ENCODE measurements around the gene ADAMTS2. TPM values are rescaled to one million over a fixed set of nuclear protein-coding genes. Genes with fewer than 3 reads are reported as not detected.

The ADAMTS2 gene
- total and polyA plus RNA-seq, 2 donors from 2014 or later, result 2.0 to 13.6 TPM

- intact Hi-C loops (cut with DNase I), result no loop called here
- no peaks in the 10 kb centered on the region for H3K36me3 ChIP-seq (ENCODE audit: control insufficient read depth in 2 of 3, insufficient read depth in 3 of 3, low read length in 3 of 3)
- DNase-seq (peak in 1 of 5 donors; percentile 66), FAIRE-seq (no peak)
- no peak overlapping the region for H3K27ac ChIP-seq (ENCODE audit: low read depth in 2 of 2, low read length in 2 of 2)
- H3K4me1 ChIP-seq (ENCODE audit: control insufficient read depth in 2 of 3, insufficient read depth in 2 of 3, low read depth in 1 of 3, low read length in 3 of 3), result no peaks in the 10 kb centered on the region
- H3K9ac ChIP-seq (ENCODE audit: low read length in 3 of 3), result no peak overlapping the region
- no peaks in the 10 kb centered on the region for H3K9me3 ChIP-seq (ENCODE audit: control insufficient read depth in 2 of 3, insufficient read depth in 1 of 3, low read length in 3 of 3)
- TF ChIP-seq CTCF (IDR thresholded peaks at IDR 0.05; ENCODE audit: borderline replicate concordance, extremely low read depth, insufficient read depth), result no peak
- no peaks in the 10 kb centered on the region for H3K27me3 ChIP-seq (ENCODE audit: control insufficient read depth, insufficient read depth, low read length)
- no peak overlapping the region for H3K4me3 ChIP-seq (ENCODE audit: low read length in 3 of 3)
Observed at GRCh38 chr5:179135006-179135405, 210.3 kb downstream of the ADAMTS2 start.

GRCh38 chr5:179134511-179134910 is 210.8 kb downstream of the ADAMTS2 start:
- DNase-seq (peak in 1 of 5 donors; percentile 53), FAIRE-seq (no peak)
- Histone ChIP-seq H3K27me3 (ENCODE audit: control insufficient read depth, insufficient read depth, low read length) (no peaks in the 10 kb centered on the region), H3K9me3 (ENCODE audit: control insufficient read depth in 2 of 3, insufficient read depth in 1 of 3, low read length in 3 of 3) (no peaks in the 10 kb centered on the region), H3K9ac (ENCODE audit: low read length in 3 of 3) (no peak overlapping the region), H3K4me3 (ENCODE audit: low read length in 3 of 3) (no peak overlapping the region), H3K27ac (ENCODE audit: low read depth in 2 of 2, low read length in 2 of 2) (no peak overlapping the region), H3K36me3 (ENCODE audit: control insufficient read depth in 2 of 3, insufficient read depth in 3 of 3, low read length in 3 of 3) (no peaks in the 10 kb centered on the region), H3K4me1 (ENCODE audit: control insufficient read depth in 2 of 3, insufficient read depth in 2 of 3, low read depth in 1 of 3, low read length in 3 of 3) (no peaks in the 10 kb centered on the region)
- intact Hi-C loops (cut with DNase I), result no loop called here
- no peak for TF ChIP-seq CTCF (IDR thresholded peaks at IDR 0.05; ENCODE audit: borderline replicate concordance, extremely low read depth, insufficient read depth)

GRCh38 chr5:179132586-179133355 is 212.5 kb downstream of the ADAMTS2 start:
- Histone ChIP-seq H3K27ac (ENCODE audit: low read depth in 2 of 2, low read length in 2 of 2) (no peak overlapping the region), H3K4me1 (ENCODE audit: control insufficient read depth in 2 of 3, insufficient read depth in 2 of 3, low read depth in 1 of 3, low read length in 3 of 3) (no peaks in the 10 kb centered on the region), H3K36me3 (ENCODE audit: control insufficient read depth in 2 of 3, insufficient read depth in 3 of 3, low read length in 3 of 3) (no peaks in the 10 kb centered on the region), H3K9ac (ENCODE audit: low read length in 3 of 3) (no peak overlapping the region), H3K27me3 (ENCODE audit: control insufficient read depth, insufficient read depth, low read length) (no peaks in the 10 kb centered on the region), H3K4me3 (ENCODE audit: low read length in 3 of 3) (no peak overlapping the region), H3K9me3 (ENCODE audit: control insufficient read depth in 2 of 3, insufficient read depth in 1 of 3, low read length in 3 of 3) (no peaks in the 10 kb centered on the region)
- FAIRE-seq, result no peak
- TF ChIP-seq CTCF (IDR thresholded peaks at IDR 0.05; ENCODE audit: borderline replicate concordance, extremely low read depth, insufficient read depth), result no peak
- DNase-seq, result peak in 1 of 5 donors; percentile 51
- intact Hi-C loops (cut with DNase I), result no loop called here

Measured in kidney (tissue), 14 donors.